GM23248 (cell line): ENCODE results near the gene TTYH1. TPM values are rescaled to one million over a fixed set of nuclear protein-coding genes. Genes with fewer than 3 reads are reported as not detected.

Experiments used
- DNase-seq: peaks from one replicate; pipeline ENCODE4 v3.0.0-alpha.2; 2015
- H2AFZ ChIP-seq: fragments of 200-600 bp; sonication (generic); 2 replicates; pipeline ENCODE4 v1.6.1; 2016; ENCODE audit warnings: antibody characterized with exemption
- H3F3A ChIP-seq: fragments of 200-600 bp; sonication (generic); 2 replicates; pipeline ENCODE4 v1.6.1; 2016; ENCODE audit warnings: mild to moderate bottlenecking, antibody characterized with exemption, mixed run types; ENCODE audit not compliant: insufficient read depth
- H3K27ac ChIP-seq: fragments of 200-600 bp; sonication (generic); 2 replicates; pipeline ENCODE4 v1.5.1; 2016; ENCODE audit warnings: mild to moderate bottlenecking
- H3K27me3 ChIP-seq: fragments of 200-600 bp; sonication (generic); replicated peaks from 2 replicates; pipeline ENCODE4 v1.6.1; 2016; ENCODE audit warnings: mild to moderate bottlenecking; ENCODE audit not compliant: insufficient read depth
- H3K36me3 ChIP-seq: fragments of 200-600 bp; sonication (generic); 2 replicates; pipeline ENCODE4 v1.6.1; 2016; ENCODE audit warnings: low read depth, mild to moderate bottlenecking
- H3K4me1 ChIP-seq: fragments of 200-600 bp; sonication (generic); 2 replicates; pipeline ENCODE4 v1.6.1; 2016; ENCODE audit warnings: mild to moderate bottlenecking; ENCODE audit not compliant: insufficient read depth
- H3K4me2 ChIP-seq: fragments of 200-600 bp; sonication (generic); one replicate; pipeline ENCODE4 v1.6.1; 2016; ENCODE audit warnings: mild to moderate bottlenecking; ENCODE audit not compliant: unreplicated experiment
- H3K4me3 ChIP-seq: fragments of 200-600 bp; sonication (generic); 2 replicates; pipeline ENCODE4 v1.5.1; 2016; ENCODE audit warnings: mild to moderate bottlenecking
- H3K79me2 ChIP-seq: fragments of 200-600 bp; sonication (generic); 2 replicates; pipeline ENCODE4 v1.6.1; 2016; ENCODE audit warnings: mild to moderate bottlenecking; ENCODE audit not compliant: insufficient read depth
- H3K9ac ChIP-seq: fragments of 200-600 bp; sonication (generic); 2 replicates; pipeline ENCODE4 v1.6.1; 2016; ENCODE audit warnings: mild to moderate bottlenecking
- H3K9me2 ChIP-seq: fragments of 200-600 bp; sonication (generic); 2 replicates; pipeline ENCODE4 v1.6.1; 2016; ENCODE audit warnings: mixed run types, mild to moderate bottlenecking, moderate library complexity; ENCODE audit not compliant: insufficient read depth
- H3K9me3 ChIP-seq: fragments of 200-600 bp; sonication (generic); one replicate; pipeline ENCODE4 v1.6.1; 2017; ENCODE audit warnings: low read depth
- H4K20me1 ChIP-seq: fragments of 200-600 bp; sonication (generic); 2 replicates; pipeline ENCODE4 v1.6.0; 2016; ENCODE audit not compliant: insufficient read depth
- EZH2 ChIP-seq: fragments of 200-600 bp; sonication (generic); IDR thresholded peaks from 2 replicates; pipeline ENCODE4 v1.6.1; 2018; ENCODE audit warnings: antibody characterized with exemption, mild to moderate bottlenecking; ENCODE audit not compliant: insufficient read depth, poor library complexity, severe bottlenecking
- EZH2phosphoT487 ChIP-seq: fragments of 200-600 bp; sonication (generic); IDR thresholded peaks from 2 replicates; pipeline ENCODE4 v1.6.1; 2018; ENCODE audit warnings: antibody characterized with exemption, moderate library complexity, mild to moderate bottlenecking, low read depth; ENCODE audit not compliant: insufficient read depth
- WGBS, 2 experiments: methylation state at CpG; one replicate each; pipeline ENCODE4 v1.1.6; 2015 to 2017; ENCODE audit warnings: low lambda C conversion rate in 2 of 2, low coverage in 1 of 2; ENCODE audit errors: missing lambda C conversion rate in 2 of 2; 5-methylcytosine and 5-hydroxymethylcytosine counted together
- in situ Hi-C: fragments of 300-500 bp; cut with MboI; formaldehyde crosslinking; loops from 2 replicates; pipeline ENCODE4 v1.15.0; 2020
- polyA plus RNA-seq: library from polyadenylated mRNA; unstranded; fragments of >200 nt; fragmentation: Nextera tagmentation; extraction: Ambion mirVana; gene quantifications from 2 replicates; pipeline ENCODE4 v1.2.1, GENCODE V29; 2016
- total RNA-seq: library from RNA; depleted of rRNA; stranded (reverse); fragments of >200 nt; shearing (Covaris generic); gene quantifications from 2 replicates; pipeline ENCODE4 v1.2.3, GENCODE V29; 2014

Gene TTYH1
- total and polyA plus RNA-seq, 2 experiments from 2014 or later = 0.05 TPM; not detected in 1

DNA sequence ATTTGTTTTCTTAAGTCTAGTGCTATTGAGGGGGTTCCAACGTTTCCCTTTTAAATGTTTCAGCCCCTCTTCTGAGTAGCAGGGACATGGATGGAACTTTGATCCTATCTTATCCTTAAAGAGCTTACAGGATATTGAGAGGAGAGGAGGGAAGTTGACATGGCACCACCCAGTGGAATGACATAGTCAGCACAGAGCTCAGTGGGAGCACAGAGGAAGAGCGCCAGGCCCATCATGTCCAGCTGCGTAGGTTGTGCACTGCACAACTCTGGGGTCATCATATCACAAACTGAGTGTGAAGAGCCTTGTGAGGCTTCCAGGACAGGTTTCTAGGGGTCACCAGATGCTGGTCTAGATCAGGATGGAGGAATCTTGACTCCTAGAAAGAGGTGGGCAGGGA is 62.4 kb downstream of the TTYH1 start:
- H2AFZ ChIP-seq = no peak overlapping the region

DNA sequence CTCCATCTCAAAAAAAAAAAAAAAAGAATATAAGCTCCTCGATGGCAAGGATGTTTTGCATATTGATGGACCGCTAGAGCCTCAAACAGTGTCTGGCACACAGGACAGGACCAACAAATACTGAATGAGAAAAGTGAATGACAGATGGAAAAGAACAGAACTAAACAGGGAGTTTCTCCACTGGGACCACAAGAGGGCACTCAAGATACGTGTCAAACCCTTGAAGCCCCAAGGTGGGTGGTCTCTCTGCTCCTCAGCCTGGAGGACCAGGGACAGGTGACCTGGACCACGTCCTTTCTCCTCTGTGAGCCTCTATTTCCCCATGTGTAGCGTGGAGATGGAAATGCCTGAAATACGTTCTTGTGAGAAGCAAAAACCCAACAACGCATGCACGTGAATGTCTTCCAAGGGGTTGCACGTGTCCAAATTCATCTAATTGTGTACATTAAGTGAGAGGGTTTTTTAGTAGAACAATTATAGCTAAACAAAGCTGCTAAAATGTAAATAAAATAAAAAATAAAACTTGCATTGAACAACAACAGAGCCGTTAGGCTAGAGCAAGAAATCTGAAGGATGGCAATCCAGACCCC is 63.5 kb downstream of the TTYH1 start:
- H3F3A ChIP-seq = no peaks in the 10 kb centered on the region
- no peak overlapping the region for H3K4me2 ChIP-seq

More for the DNA sequence above, 62.4 kb downstream of the TTYH1 start:
- Histone ChIP-seq H3K36me3 (no peaks in the 10 kb centered on the region), H3K79me2 (peaks cover 3% of the 10 kb centered on the region; the same call in 1 of the 2 replicates), H3K9me2 (no peaks in the 10 kb centered on the region), H3K27ac (no peak overlapping the region), H3F3A (no peaks in the 10 kb centered on the region), H3K4me3 (no peak overlapping the region), H3K4me1 (peaks cover 3% of the 10 kb centered on the region; the same call in 1 of the 2 replicates), H4K20me1 (no peaks in the 10 kb centered on the region), H3K4me2 (no peak overlapping the region), H3K27me3 (no peaks in the 10 kb centered on the region), H3K9ac (no peak overlapping the region), H3K9me3 (no peaks in the 10 kb centered on the region)
- no peak for DNase-seq
- in situ Hi-C loops = no loop called here
- TF ChIP-seq EZH2 (no peak), EZH2phosphoT487 (no peak)
- 62 to 66% methylated on average over 3 of the region's 3 CpGs for WGBS, 2 experiments

DNA sequence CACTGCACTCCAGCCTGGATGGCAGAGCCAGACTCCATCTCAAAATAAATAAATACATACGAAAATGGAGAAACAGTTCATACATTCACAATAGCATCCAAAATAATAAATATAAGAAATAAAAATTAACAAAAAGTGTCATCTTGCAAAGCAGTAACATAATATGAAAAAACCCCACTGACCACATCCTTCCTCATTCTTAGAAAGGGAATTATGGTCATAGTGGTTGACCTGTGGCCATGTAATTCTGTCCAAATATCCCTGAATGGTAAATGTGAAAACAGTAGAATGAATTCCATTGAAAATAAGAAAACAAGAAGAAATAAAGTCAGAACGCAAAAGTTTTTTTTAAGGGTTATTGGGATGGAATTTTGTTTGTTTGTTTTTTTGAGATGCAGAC is 64.8 kb downstream of the TTYH1 start:
- H3K27ac ChIP-seq = no peak overlapping the region
- TF ChIP-seq EZH2 (no peak), EZH2phosphoT487 (no peak)
- 63 to 71% methylated on average over 2 of the region's 2 CpGs for WGBS, 2 experiments
- H3K4me2 ChIP-seq = no peak overlapping the region
- H3K4me3 ChIP-seq = no peak overlapping the region
- no peak for DNase-seq
- no peaks in the 10 kb centered on the region for H3K27me3 ChIP-seq
- H3K79me2 ChIP-seq = no peaks in the 10 kb centered on the region
- H3K4me1 ChIP-seq = no peaks in the 10 kb centered on the region
- H4K20me1 ChIP-seq = no peaks in the 10 kb centered on the region
- H3K9ac ChIP-seq = no peak overlapping the region
- H3F3A ChIP-seq = no peaks in the 10 kb centered on the region
- H3K9me2 ChIP-seq = no peaks in the 10 kb centered on the region
- H2AFZ ChIP-seq = no peak overlapping the region
- H3K9me3 ChIP-seq = no peaks in the 10 kb centered on the region
- no peaks in the 10 kb centered on the region for H3K36me3 ChIP-seq
- in situ Hi-C loops = no loop called here

More for the DNA sequence above, 63.5 kb downstream of the TTYH1 start:
- TF ChIP-seq EZH2 (no peak), EZH2phosphoT487 (no peak)
- in situ Hi-C loops = no loop called here
- Histone ChIP-seq H3K9ac (no peak overlapping the region), H3K27me3 (no peaks in the 10 kb centered on the region), H3K9me2 (no peaks in the 10 kb centered on the region), H3K36me3 (no peaks in the 10 kb centered on the region), H3K4me3 (no peak overlapping the region), H3K9me3 (no peaks in the 10 kb centered on the region), H3K27ac (no peak overlapping the region), H4K20me1 (no peaks in the 10 kb centered on the region), H3K79me2 (no peaks in the 10 kb centered on the region), H2AFZ (no peak overlapping the region), H3K4me1 (no peaks in the 10 kb centered on the region)
- 18 to 21% methylated on average over 10 of the region's 10 CpGs for WGBS, 2 experiments
- peak; percentile 63 for DNase-seq

DNA sequence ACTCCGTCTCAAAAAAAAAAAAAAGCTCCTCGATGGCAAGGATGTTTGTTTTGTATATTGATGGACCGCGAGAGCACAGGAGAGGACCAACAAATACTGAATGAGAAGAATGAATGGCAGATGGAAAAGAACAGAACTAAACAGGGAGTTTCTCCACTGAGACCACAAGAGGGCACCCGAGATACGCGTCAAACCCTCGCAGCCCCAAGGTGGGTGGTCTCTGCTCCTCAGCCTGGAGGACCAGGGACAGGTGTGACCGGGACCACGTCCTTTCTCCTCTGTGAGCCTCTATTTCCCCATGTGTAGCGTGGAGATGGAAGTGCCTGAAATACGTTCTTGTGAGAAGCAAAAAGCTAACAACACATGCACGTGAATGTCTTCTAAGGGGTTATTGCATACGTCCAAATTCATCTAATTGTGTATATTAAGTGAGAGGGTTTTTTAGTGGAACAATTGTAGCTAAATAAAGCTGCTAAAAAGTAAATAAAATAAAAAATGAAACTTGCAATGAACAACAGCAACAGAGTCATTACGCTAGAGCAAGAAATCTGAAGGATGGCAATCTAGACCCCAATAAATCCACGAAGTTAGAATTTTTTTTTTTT is 66.2 kb downstream of the TTYH1 start:
- H3K27ac ChIP-seq = no peak overlapping the region
- no peak for TF ChIP-seq EZH2phosphoT487
- no peak for TF ChIP-seq EZH2
- H3K9me3 ChIP-seq = no peaks in the 10 kb centered on the region
- H4K20me1 ChIP-seq = no peaks in the 10 kb centered on the region
- H3F3A ChIP-seq = no peaks in the 10 kb centered on the region
- no peak overlapping the region for H3K9ac ChIP-seq
- H3K36me3 ChIP-seq = no peaks in the 10 kb centered on the region
- DNase-seq = peak; percentile 63
- H3K27me3 ChIP-seq = no peaks in the 10 kb centered on the region
- H3K4me1 ChIP-seq = no peaks in the 10 kb centered on the region
- 11 to 13% methylated on average over 16 of the region's 16 CpGs for WGBS, 2 experiments
- H3K9me2 ChIP-seq = no peaks in the 10 kb centered on the region
- in situ Hi-C loops = no loop called here
- no peaks in the 10 kb centered on the region for H3K79me2 ChIP-seq
- no peak overlapping the region for H3K4me3 ChIP-seq
- H2AFZ ChIP-seq = peak overlapping the region; percentile 58; the same call in 1 of the 2 replicates
- no peak overlapping the region for H3K4me2 ChIP-seq
